ENCODE data around the gene FAF1.

DNA sequence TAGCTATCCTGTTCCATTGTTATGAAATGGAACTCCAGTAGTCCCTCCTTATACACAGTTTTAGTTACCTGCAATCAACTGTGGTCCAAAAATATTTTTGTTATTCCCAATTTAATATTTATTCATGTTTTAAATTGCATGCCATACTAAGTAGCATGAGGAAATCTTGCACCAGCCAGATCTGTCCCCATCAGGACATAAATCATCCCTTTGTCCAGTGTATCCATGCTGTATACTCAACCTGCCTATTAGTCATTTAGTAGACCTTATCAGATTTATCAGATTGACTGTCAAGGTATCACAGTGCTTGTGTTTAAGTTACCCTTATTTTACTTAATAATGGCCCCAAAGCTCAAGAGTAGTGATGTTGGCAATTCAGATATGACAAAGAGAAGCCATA is 328.9 kb downstream of the FAF1 start:
- TF ChIP-seq, protein P1, sequence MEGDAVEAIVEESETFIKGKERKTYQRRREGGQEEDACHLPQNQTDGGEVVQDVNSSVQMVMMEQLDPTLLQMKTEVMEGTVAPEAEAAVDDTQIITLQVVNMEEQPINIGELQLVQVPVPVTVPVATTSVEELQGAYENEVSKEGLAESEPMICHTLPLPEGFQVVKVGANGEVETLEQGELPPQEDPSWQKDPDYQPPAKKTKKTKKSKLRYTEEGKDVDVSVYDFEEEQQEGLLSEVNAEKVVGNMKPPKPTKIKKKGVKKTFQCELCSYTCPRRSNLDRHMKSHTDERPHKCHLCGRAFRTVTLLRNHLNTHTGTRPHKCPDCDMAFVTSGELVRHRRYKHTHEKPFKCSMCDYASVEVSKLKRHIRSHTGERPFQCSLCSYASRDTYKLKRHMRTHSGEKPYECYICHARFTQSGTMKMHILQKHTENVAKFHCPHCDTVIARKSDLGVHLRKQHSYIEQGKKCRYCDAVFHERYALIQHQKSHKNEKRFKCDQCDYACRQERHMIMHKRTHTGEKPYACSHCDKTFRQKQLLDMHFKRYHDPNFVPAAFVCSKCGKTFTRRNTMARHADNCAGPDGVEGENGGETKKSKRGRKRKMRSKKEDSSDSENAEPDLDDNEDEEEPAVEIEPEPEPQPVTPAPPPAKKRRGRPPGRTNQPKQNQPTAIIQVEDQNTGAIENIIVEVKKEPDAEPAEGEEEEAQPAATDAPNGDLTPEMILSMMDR (IDR thresholded peaks at IDR 0.05) = no peak
- no peak for TF ChIP-seq POLR2AphosphoS5 (IDR thresholded peaks at IDR 0.05)
